Measurements from ENCODE around the gene APOC1.

The APOC1 gene

DNA sequence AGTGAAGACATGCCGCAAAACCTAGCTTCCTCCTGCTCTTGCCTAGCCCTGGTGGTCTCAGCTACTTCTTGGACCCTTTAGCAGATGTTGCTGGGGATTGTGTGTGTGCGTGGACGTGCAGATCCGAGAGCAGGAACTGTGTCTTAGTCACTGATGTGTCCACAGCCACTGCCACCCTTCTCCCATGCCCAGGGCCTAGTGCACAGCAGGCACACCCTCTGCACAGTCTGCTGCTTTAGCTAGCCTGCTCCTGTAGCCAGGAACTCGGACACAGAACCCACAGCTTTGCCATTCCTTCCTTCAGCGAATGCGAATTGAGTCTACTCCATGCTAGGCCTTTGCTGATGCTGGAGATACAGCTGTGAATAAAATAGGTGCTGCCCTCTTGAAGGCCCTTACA, 43.1 kb downstream of the APOC1 start:
- no peak for DNase-seq

DNA sequence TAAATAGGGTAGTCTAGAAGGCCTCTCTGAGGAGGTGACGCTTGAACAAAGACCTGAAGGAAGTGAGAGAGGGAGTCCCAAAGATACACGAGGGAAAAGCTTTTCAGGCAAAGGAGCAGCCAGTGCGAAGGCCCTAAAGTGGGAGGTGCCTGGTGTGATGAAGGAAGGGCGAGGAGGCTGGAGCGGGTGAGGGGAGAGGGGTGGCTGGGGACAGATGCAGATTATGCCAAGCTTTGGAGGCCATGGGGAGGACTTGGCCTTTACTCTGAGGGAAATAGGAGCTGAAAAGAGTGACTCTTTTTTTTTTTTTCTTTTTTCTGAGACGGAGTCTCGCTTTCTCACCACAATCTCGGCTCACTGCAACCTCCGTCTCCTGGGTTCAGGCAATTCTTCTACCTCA, 43.7 kb downstream of the APOC1 start:
- DNase-seq = no peak

- no peak for DNase-seq
Measured at GRCh38 chr19:44959691-44960090, 45.3 kb downstream of the APOC1 start.

DNA sequence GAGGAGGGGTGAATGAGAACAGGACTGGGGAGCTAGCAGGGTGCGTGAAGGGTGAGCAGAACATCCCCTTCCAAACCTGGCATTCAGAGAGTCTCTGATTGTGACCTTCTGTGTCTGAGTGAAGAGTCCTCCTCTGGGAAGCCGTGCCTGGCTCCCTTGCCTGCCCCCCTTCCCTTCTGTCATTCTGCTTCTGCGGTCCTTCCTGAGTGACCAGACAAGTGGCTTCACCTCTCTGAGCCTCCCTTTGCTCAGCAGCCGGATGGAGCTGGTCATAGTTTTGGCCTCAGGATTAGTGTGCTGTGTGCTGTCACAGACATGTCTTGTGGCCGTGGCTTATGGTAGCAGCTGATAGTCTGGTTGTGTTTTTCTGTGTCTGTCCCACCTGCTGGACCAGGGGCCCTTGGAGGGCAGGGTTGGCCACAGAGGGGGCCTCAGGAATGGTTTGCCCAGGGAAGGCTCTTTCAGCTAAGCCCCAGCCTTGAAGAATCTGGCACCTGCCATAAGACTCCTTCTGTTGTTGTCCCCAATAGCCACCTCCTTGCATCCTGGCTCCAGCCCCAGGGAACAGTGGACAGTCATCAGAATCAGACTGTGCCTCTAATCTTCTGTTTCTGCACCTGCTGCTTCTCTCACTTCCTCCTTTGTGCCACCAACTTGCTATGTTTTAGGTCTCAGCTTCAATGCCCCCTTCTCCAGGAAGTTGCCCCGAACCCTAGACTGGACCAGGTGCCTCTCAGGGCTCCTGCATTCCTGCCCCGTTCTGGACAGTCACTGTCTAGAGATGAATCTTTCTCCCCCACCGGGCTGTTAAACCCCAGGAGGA, 46.7 kb downstream of the APOC1 start:
- no peak for DNase-seq

DNA sequence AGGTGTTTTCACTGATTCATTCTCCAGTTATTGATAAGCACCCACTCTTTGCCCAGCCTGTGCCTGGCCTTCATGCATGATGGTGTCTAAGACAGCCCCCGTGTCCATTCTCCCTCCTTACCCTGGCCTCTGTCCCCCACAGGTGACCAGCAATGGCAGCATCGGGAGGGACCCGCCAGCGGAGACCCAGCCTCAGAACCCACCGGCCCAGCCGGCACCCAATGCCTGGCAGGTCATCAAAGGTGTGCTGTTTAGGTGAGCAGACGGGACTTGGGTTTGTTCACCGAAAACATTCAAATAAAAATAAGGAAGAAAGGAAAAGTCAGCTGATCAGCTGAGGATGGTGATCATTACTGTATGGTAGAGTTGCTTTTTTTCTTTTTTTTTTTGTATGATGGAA, 47.4 kb downstream of the APOC1 start:
- no peak for DNase-seq

DNA sequence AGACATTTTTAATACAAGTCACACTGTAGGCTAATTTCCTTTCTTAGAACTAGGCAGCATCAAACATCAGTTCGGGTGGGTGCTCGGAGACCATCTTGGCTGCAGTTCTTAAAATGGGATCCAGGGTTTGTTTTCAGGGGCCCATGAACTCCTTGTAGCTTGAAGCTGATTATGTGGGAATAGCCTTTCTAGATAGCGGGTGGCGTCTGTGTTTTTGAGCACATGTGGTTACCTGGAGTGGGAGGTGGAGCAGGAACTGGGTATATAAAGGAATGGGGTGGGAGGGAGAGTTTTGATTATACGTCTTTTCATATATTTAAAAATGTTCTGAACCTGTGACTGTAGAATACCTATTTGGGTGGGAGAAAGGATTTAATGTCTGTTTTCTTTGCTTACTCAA, 53.7 kb downstream of the APOC1 start:
- no peak for DNase-seq

GRCh38 chr19:44968670-44969069, 54.3 kb downstream of the APOC1 start:
- no peak for DNase-seq

Measured in fibroblast of skin of right biceps (primary cell).